Forelimb muscle (tissue), 1 donor: ENCODE measurements around the gene VWA7. TPM values are rescaled to one million over a fixed set of nuclear protein-coding genes. Genes with fewer than 3 reads are reported as not detected.

ENCODE experiments used
- DNase-seq: peaks from one replicate; pipeline ENCODE4 v3.0.0-alpha.2; 2013; ENCODE audit warnings: low read depth
- polyA plus RNA-seq: library from polyadenylated mRNA; unstranded; fragments of 120-200 nt; gene quantifications from one replicate; pipeline ENCODE4 v1.2.1, GENCODE V29; 2013; ENCODE audit not compliant: insufficient read length

VWA7 gene
- polyA plus RNA-seq, 1 donor = 2.9 TPM

- DNase-seq = no peak
Measured at GRCh38 chr6:31778999-31779885, 2.1 kb upstream of the VWA7 start.

GRCh38 chr6:31778193-31778592 is 1.1 kb upstream of the VWA7 start:
- DNase-seq = no peak

GRCh38 chr6:31777667-31778050 is 531 bp upstream of the VWA7 start:
- DNase-seq = no peak

- no peak for DNase-seq
Measured at GRCh38 chr6:31776485-31776988, 591 bp downstream of the VWA7 start.

GRCh38 chr6:31775633-31776484 is 1.3 kb downstream of the VWA7 start:
- DNase-seq = no peak

- no peak for DNase-seq
Measured at GRCh38 chr6:31775184-31775583, 1.9 kb downstream of the VWA7 start.

- no peak for DNase-seq
Measured at GRCh38 chr6:31771992-31772358, 5.2 kb downstream of the VWA7 start.

- no peak for DNase-seq
Measured at GRCh38 chr6:31770860-31771259, 6.3 kb downstream of the VWA7 start.

- DNase-seq = no peak
Measured at GRCh38 chr6:31769684-31770371, 7.3 kb downstream of the VWA7 start.

- no peak for DNase-seq
Measured at GRCh38 chr6:31768363-31769257, 8.5 kb downstream of the VWA7 start.

- no peak for DNase-seq
Measured at GRCh38 chr6:31767096-31767645, 10.0 kb downstream of the VWA7 start.

- no peak for DNase-seq
Measured at GRCh38 chr6:31765910-31766794, 11.0 kb downstream of the VWA7 start.

- no peak for DNase-seq
Measured at GRCh38 chr6:31765559-31765909, 11.6 kb downstream of the VWA7 start.

GRCh38 chr6:31764198-31764597 is 12.9 kb downstream of the VWA7 start:
- no peak for DNase-seq

- DNase-seq = no peak
Measured at GRCh38 chr6:31763619-31763940, 13.5 kb downstream of the VWA7 start.

GRCh38 chr6:31762878-31763618 is 14.1 kb downstream of the VWA7 start:
- DNase-seq = no peak

GRCh38 chr6:31762356-31762755 is 14.8 kb downstream of the VWA7 start, which contains the start of gene SAPCD1:
SAPCD1 (plus strand) TSS chr6:31762656; CDS start chr6:31763055, 399 bp downstream.
- DNase-seq = no peak

GRCh38 chr6:31761343-31761742 is 15.8 kb downstream of the VWA7 start:
- no peak for DNase-seq

- no peak for DNase-seq
Measured at GRCh38 chr6:31760790-31761189, 16.3 kb downstream of the VWA7 start.
